BLaER1 (cell line): ENCODE results near the gene HP1BP3.
A peak's percentile ranks its signal among the peaks of the same experiment; 100 is the strongest.

Experiments
- H3K27ac ChIP-seq: shearing (Covaris generic); formaldehyde crosslinking; 2 replicates; pipeline ENCODE4 v1.8.1; 2022
- H3K27me3 ChIP-seq: shearing (Covaris generic); formaldehyde crosslinking; 2 replicates; pipeline ENCODE4 v1.8.1; 2022
- H3K36me3 ChIP-seq: shearing (Covaris generic); formaldehyde crosslinking; 2 replicates; pipeline ENCODE4 v1.8.1; 2022
- H3K4me1 ChIP-seq: shearing (Covaris generic); formaldehyde crosslinking; 2 replicates; pipeline ENCODE4 v1.8.1; 2022
- H3K4me2 ChIP-seq: shearing (Covaris generic); formaldehyde crosslinking; 2 replicates; pipeline ENCODE4 v1.8.1; 2022
- H3K4me3 ChIP-seq: shearing (Covaris generic); formaldehyde crosslinking; 2 replicates; pipeline ENCODE4 v1.8.1; 2022
- H3K9ac ChIP-seq: shearing (Covaris generic); formaldehyde crosslinking; 2 replicates; pipeline ENCODE4 v1.8.1; 2022
- H3K9me3 ChIP-seq: shearing (Covaris generic); formaldehyde crosslinking; 2 replicates; pipeline ENCODE4 v1.8.1; 2022
- H4K20me1 ChIP-seq: shearing (Covaris generic); formaldehyde crosslinking; 2 replicates; pipeline ENCODE4 v1.8.1; 2022
- Cebpa-rat ChIP-seq: shearing (Covaris generic); IDR thresholded peaks from 2 replicates; pipeline ENCODE4 v1.8.1; 2022

The HP1BP3 gene

DNA sequence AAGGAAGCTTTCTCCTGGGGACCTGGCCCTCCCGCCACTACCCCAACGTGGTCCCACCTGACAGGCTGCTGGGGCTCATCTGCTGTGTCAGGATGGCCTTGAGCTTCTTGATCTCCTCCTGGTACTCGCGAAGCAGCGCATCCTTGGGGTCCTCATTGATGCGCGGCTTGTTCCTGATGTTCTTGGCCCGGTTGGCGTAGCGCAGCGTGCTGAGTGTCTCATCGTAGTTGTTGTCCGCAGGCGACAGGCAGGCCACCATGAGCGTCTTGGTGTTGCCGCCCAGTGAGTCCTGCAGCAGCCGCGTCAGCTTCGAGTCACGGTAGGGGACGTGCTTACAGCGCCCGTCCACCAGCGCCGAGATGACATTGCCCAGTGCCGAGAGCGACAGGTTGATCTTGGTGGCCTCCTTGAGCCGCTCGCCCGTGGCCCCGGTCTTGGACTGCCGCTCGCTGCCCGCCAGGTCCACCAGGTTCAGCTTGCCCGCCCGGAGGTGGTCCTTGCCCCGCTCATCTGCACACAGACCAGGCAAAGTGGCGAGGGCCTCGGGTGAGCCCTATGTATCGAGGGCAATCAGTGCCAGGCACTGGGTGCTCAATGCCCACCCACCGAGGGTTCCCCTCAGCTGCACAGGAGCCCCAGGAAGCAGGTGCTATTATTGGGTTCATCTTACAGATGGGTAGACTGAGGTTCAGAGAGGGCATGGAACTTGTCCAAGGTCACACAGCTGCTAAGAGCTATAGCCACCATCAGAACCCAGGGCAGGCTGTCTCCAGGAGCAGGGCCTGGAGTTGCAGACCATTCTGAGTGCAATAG, 82.5 kb downstream of the HP1BP3 start:
- no peak overlapping the region for H3K4me2 ChIP-seq
- no peaks in the 10 kb centered on the region for H3K36me3 ChIP-seq
- no peak overlapping the region for H3K4me3 ChIP-seq
- no peaks in the 10 kb centered on the region for H4K20me1 ChIP-seq
- no peaks in the 10 kb centered on the region for H3K4me1 ChIP-seq
- H3K27me3 ChIP-seq: no peaks in the 10 kb centered on the region
- H3K9me3 ChIP-seq: no peaks in the 10 kb centered on the region
- H3K27ac ChIP-seq: no peak overlapping the region
- no peak for TF ChIP-seq Cebpa-rat
- H3K9ac ChIP-seq: no peak overlapping the region

DNA sequence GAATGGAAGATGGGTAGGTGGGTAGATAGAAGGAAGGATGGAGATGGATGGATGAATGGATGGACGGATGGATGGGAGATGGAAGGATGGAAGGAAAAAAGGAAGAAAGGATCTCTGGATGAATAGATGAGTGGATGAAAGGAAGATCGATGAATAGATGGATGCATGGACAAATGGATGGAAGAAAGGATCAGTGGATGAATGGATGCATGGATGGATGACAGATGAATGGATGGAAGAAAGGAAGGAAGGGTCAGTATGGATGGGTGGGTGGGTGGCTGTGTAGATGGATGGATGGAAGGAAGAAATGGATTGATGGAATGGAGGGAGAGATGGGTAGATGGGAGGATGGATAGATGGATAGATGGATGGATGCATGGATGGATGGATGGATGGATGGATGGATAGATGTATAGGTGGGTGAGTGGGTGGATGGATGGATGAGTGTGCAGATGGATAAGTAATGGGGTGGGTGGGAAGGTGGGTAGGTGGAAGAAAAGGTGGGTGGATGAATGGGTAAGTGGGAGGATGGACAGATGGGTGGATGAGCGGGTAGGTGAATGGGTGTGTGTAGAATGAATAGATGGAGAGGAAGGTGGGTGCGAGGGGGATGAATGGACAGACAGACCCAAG, 83.9 kb downstream of the HP1BP3 start:
- H3K9ac ChIP-seq: no peak overlapping the region
- no peak overlapping the region for H3K4me2 ChIP-seq
- no peaks in the 10 kb centered on the region for H4K20me1 ChIP-seq
- no peak overlapping the region for H3K4me3 ChIP-seq
- H3K4me1 ChIP-seq: no peaks in the 10 kb centered on the region
- H3K27me3 ChIP-seq: no peaks in the 10 kb centered on the region
- H3K27ac ChIP-seq: no peak overlapping the region
- no peaks in the 10 kb centered on the region for H3K9me3 ChIP-seq
- TF ChIP-seq Cebpa-rat: no peak
- no peaks in the 10 kb centered on the region for H3K36me3 ChIP-seq

DNA sequence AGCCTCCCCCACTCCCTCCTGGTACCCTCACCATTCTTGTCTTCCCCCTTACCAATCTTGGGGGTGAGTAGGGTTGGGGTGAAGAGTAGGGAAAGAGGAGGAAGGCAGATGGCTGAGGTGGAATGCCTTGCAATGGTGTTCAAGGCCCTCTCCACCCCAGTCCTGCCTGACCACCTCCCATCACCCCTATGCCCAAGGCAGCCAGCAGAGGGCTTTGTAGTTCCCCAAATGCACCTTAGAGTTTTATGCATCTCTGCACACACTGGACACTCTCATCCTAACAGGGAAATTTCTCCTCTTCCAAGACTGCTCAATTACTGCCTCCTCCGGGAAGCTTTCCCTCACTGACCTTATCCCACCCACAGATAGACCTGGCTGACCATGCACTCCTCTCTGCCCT, 84.7 kb downstream of the HP1BP3 start:
- H3K27me3 ChIP-seq: no peaks in the 10 kb centered on the region
- H3K9ac ChIP-seq: no peak overlapping the region
- no peak overlapping the region for H3K27ac ChIP-seq
- no peak for TF ChIP-seq Cebpa-rat
- H3K4me1 ChIP-seq: no peaks in the 10 kb centered on the region
- H4K20me1 ChIP-seq: no peaks in the 10 kb centered on the region
- no peak overlapping the region for H3K4me3 ChIP-seq
- no peaks in the 10 kb centered on the region for H3K9me3 ChIP-seq
- H3K36me3 ChIP-seq: no peaks in the 10 kb centered on the region
- no peak overlapping the region for H3K4me2 ChIP-seq

DNA sequence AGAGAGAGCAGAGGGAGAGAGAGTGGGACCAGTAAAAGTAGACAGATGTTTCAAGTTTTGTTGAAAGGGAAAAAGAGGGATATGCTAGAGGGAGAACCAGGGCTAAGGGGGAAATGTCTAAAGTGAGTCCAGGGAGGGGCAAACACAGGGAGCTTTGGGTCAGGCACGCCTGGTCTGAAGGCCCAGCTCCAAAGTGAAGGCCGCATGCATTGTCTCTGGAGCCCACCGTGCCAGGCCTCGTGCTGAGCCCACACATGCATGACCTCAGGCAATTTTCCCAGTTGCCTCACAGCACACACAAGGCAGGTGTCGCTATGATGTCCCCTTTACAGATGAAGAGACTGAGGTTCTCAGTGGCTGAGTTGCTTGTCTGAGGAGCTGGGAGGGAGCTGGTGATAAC, 85.3 kb downstream of the HP1BP3 start:
- Histone ChIP-seq H3K9ac (no peak overlapping the region), H3K9me3 (no peaks in the 10 kb centered on the region), H4K20me1 (no peaks in the 10 kb centered on the region), H3K27me3 (no peaks in the 10 kb centered on the region), H3K4me2 (no peak overlapping the region), H3K27ac (no peak overlapping the region), H3K36me3 (no peaks in the 10 kb centered on the region), H3K4me3 (no peak overlapping the region), H3K4me1 (peaks cover 5% of the 10 kb centered on the region; the same call in 1 of the 2 replicates)
- TF ChIP-seq Cebpa-rat: no peak

DNA sequence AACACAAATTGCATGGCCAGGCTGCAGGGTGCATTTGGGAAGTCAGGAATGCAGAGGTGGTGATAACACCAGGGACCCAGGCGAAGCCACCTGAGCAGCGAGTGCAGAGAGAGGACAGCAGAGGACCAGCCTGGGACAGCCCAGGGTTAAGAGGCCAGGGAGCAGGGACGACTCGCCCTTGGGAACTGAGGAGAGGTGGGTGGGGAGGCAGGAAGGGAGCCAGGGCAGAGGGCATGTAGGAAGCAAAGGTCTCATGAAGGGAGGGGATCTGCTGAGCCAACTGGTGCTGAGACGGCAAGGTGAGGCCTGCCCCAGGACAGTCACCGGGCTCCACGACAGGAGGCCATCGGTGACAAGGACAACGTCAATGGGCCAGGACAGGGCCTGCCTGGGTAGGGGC, 85.7 kb downstream of the HP1BP3 start:
- no peak overlapping the region for H3K4me2 ChIP-seq
- H3K27me3 ChIP-seq: no peaks in the 10 kb centered on the region
- H3K36me3 ChIP-seq: no peaks in the 10 kb centered on the region
- no peaks in the 10 kb centered on the region for H4K20me1 ChIP-seq
- H3K27ac ChIP-seq: no peak overlapping the region
- H3K4me3 ChIP-seq: no peak overlapping the region
- no peak overlapping the region for H3K9ac ChIP-seq
- peaks cover 6% of the 10 kb centered on the region; the same call in 1 of the 2 replicates for H3K4me1 ChIP-seq
- TF ChIP-seq Cebpa-rat: no peak
- no peaks in the 10 kb centered on the region for H3K9me3 ChIP-seq

DNA sequence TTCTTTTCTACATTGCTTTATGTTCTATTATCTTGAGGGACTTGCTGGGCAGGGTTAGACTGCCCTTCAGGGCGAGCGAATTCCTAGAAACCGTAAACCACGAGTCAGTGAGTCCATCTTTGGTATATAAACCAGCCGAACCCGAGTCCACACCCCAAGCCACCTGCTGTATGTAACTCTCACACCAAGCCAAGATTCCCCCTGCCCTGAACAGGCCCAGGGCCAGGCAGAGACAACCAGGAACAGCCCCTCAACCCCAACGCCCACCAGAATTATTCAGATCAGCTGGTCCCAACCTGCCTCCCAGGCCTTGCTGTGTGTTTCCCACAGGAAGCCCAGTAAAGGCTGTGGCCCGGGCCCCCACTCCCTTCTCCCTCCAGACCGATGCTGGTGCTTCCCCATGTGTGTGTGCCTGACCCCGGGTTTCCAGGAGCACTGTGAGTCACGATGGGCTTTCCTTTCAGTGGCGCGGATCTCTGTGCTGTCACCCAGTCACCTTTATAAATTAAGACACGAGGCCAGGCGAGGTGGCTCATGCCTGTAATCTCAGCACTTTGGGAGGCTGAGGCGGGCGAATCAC, 86.4 kb downstream of the HP1BP3 start:
- H3K4me1 ChIP-seq: peaks cover 6% of the 10 kb centered on the region; the same call in 1 of the 2 replicates
- H4K20me1 ChIP-seq: no peaks in the 10 kb centered on the region
- TF ChIP-seq Cebpa-rat: no peak
- H3K36me3 ChIP-seq: no peaks in the 10 kb centered on the region
- no peaks in the 10 kb centered on the region for H3K9me3 ChIP-seq
- H3K4me3 ChIP-seq: no peak overlapping the region
- H3K27ac ChIP-seq: no peak overlapping the region
- H3K4me2 ChIP-seq: no peak overlapping the region
- H3K27me3 ChIP-seq: no peaks in the 10 kb centered on the region
- peak overlapping the region; percentile 38; the same call in 1 of the 2 replicates for H3K9ac ChIP-seq

DNA sequence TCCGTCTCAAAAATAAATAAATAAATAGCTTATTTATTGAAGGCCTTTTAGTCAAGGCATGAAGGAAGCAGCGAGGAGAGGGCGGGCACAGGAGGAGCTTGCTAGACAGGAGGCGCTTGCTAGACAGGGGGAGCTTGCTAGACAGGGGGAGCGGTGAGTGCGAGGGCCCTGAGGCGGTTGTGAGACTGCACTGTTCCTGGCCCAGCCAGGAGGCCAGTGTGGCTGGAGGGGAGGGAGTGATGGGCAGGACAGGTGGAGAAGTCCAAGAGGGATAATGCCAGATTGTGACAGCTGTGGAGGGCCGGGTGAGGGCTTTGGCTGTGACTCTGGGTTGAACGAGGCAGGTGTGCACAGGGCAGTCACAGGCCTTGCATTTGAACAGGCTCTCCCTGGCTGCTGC, 87.5 kb downstream of the HP1BP3 start:
- no peak overlapping the region for H3K27ac ChIP-seq
- no peak overlapping the region for H3K4me3 ChIP-seq
- H3K9ac ChIP-seq: no peak overlapping the region
- TF ChIP-seq Cebpa-rat: no peak
- H3K27me3 ChIP-seq: no peaks in the 10 kb centered on the region
- H3K36me3 ChIP-seq: no peaks in the 10 kb centered on the region
- no peaks in the 10 kb centered on the region for H3K9me3 ChIP-seq
- H3K4me2 ChIP-seq: no peak overlapping the region
- peaks cover 6% of the 10 kb centered on the region; the same call in 1 of the 2 replicates for H3K4me1 ChIP-seq
- H4K20me1 ChIP-seq: no peaks in the 10 kb centered on the region

DNA sequence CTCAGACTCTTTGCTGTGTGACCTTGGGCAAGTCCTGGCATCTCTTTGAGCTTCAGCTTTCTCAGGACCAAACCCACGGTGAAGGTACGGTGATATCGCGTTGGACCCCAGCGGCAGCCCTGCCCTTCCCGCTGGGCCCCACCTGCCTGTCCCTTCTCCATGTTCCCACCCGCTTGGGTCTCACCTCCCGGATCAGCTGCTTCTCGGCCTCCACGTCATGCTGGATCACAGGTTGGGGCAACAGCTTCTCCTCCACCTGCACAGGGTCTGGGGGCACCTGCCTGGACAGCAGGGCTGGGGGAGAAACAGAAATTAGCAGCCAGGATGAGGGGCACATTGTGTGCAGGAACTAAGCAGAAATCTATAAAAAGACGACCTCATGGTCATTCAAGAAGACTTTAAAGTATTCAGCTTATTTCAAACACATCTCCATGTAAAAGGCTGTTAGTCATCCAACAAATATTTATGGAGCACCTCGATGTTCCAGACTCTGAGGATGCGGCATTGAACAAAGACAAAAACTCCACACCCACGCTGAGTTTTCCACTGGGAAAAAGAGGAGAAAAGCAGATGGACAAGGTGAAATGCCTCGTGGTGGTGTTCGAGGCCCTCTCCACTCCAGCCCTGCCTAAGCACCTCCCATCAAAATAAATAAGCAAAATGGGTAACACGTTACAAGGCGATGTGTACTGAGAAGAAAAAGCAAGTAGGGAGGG, 88.8 kb downstream of the HP1BP3 start:
- Histone ChIP-seq H3K36me3 (no peaks in the 10 kb centered on the region), H3K27me3 (no peaks in the 10 kb centered on the region), H3K4me3 (no peak overlapping the region), H3K4me2 (no peak overlapping the region), H3K9me3 (no peaks in the 10 kb centered on the region), H3K9ac (no peak overlapping the region), H3K27ac (no peak overlapping the region), H3K4me1 (peaks cover 6% of the 10 kb centered on the region; the same call in 1 of the 2 replicates), H4K20me1 (no peaks in the 10 kb centered on the region)
- no peak for TF ChIP-seq Cebpa-rat

DNA sequence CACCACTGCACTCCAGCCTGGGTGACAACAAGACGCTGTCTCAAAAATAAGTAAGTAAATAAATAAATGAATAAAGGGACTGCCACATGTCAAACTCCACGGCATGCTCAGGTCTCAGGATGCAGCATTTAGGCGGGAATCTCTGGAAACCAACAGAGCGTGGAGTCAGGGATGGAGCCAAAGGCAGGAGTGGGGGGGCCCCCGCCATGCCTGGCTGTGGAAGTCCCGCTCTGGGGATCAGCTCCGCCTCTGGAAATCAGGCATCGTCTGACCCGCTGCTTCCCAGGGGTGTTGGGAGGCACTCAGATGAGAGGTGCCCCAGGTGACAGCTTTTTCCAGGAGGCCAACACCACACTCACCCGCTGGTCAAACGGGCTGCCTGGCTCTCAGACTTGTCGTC, 89.5 kb downstream of the HP1BP3 start:
- no peak overlapping the region for H3K4me2 ChIP-seq
- no peak for TF ChIP-seq Cebpa-rat

More for the DNA sequence above, 89.5 kb downstream of the HP1BP3 start:
- H3K9me3 ChIP-seq: no peaks in the 10 kb centered on the region
- no peak overlapping the region for H3K27ac ChIP-seq
- peaks cover 10% of the 10 kb centered on the region; the same call in 1 of the 2 replicates for H3K4me1 ChIP-seq
- no peak overlapping the region for H3K9ac ChIP-seq
- H3K36me3 ChIP-seq: no peaks in the 10 kb centered on the region
- no peak overlapping the region for H3K4me3 ChIP-seq
- H4K20me1 ChIP-seq: no peaks in the 10 kb centered on the region
- no peaks in the 10 kb centered on the region for H3K27me3 ChIP-seq
